ENCODE measurements around the gene NDRG4.

The NDRG4 gene

GRCh38 chr16:58510097-58510775, 10.3 kb downstream of the NDRG4 start:
- DNase-seq (ENCODE audit: low spot score), result no peak

- no peak for DNase-seq (ENCODE audit: low spot score)
Measured at GRCh38 chr16:58510776-58511628, 11.1 kb downstream of the NDRG4 start.

- DNase-seq (ENCODE audit: low spot score), result peak; percentile 76
Measured at GRCh38 chr16:58511933-58512815, 12.2 kb downstream of the NDRG4 start.

DNA sequence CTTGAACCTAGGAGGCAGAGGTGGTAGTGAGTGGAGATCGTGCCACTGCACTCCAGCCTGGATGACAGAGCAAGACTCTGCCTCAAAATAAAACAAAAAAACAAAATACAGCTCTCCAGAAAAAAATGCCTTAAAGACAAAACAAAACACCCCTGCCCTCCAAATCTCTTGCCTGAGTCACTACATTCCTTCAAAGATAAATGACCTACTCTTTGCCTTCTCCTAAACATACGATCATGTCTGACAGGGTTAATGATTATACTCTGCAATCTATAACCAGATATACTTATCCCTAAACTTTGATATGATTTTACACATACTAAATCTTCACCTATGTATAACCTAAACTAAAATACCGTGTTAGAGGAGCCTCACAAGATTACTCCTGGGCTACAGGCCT, 13.9 kb downstream of the NDRG4 start:
- DNase-seq (ENCODE audit: low spot score), result no peak

DNA sequence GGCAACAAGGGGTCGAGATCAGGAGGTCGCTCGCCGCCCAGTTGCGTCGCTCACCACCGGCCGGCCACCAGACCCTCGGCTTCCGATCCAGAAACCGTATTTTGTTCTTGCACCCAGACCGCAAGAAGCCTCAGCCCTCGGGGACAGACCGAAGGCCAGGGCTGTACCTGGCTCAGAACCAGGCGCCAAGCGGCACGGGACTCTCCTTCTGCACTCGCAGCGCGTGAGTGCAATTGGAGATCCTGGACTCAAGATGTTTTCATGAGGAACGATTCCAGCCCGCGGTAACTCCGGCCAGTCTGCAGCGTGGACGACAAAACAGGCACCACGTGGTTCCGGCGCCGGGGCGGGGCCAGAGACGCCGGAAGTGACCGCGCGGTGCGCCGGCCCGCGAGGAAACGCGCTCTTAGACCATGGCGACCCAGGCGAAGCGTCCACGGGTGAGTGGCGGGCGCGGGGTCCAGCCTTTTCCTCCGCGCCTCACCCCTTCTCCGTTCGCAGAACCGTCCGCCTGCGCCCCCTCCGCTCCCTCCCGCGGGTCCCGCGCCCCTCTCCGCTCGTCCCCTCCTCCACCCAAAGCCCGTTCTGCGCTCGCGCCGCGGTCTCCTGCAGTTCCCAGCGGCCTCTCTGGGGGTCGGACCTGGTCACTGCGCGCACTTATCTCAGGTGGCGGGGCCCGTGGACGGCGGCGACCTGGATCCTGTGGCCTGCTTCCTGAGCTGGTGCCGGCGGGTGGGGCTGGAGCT, 15.4 kb downstream of the NDRG4 start, which contains the start of gene SETD6:
SETD6 (plus strand) TSS at position 393 of the 746 bp plus-strand sequence; CDS start at position 414, 21 bp downstream.
- peak; percentile 67 for DNase-seq (ENCODE audit: low spot score)

- no peak for DNase-seq (ENCODE audit: low spot score)
Measured at GRCh38 chr16:58515871-58516767, 16.2 kb downstream of the NDRG4 start.

DNA sequence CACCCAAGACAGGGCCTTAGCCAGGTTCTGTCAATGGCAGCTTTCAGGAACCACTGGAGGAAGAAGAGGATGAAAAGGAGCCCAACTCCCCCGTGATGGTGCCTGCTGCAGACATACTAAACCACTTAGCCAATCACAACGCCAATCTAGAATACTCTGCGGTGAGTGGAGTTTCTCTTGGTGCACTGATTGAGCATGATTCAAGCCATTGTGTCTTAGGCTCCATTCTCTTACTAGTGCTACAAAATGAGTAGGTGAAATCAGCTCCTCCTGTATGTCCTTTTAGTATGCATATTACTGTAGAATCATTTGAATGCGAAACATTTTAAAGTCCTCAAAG, 16.8 kb downstream of the NDRG4 start:
- DNase-seq (ENCODE audit: low spot score), result no peak

DNA sequence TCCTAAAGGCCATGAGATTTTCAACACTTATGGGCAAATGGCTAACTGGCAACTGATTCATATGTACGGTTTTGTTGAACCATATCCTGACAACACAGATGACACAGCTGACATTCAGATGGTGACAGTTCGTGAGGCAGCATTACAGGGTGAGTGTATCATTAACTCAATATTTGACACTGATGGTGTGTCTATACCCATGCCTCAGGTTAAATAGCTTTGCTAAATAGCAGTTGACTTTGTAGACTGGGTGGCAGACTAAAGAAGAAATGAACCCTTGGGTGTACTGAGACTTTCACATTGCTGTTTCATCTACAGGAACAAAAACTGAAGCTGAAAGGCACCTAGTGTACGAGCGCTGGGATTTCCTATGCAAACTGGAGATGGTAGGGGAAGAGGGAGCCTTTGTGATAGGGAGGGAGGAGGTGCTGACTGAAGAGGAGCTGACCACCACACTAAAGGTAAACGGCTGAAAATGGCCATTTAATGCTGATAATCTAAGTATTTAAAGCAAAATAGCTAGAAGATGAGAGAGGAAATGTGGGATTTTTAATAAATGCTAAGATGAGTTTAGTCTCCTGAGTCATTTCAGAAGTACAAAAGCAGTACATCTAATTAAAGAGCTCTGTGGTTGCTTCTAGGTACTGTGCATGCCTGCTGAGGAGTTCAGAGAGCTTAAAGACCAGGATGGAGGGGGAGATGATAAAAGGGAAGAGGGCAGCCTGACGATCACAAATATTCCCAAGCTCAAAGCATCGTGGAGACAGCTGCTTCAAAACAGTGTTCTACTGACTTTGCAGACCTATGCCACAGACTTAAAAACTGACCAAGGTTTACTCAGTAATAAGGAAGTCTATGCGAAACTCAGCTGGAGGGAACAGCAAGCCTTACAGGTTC, 18.4 kb downstream of the NDRG4 start:
- no peak for DNase-seq (ENCODE audit: low spot score)

DNA sequence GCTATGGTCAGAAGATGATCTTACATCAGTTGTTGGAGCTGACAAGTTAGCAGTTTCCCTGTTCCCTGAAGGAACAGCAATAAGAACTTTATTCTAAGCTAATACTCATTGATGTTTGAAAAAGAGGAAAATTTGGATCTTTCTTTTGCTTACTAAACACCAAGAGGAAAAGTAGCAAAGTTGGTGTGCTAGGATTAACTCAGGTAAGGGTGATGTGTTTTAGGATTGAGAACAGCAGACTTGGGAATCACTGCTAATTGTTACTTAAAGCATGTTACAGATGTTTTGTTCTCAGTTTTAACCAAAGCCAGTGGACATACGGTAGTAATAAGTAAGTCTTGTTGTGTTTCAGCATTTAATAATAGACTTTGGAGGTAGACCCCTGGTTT, 19.0 kb downstream of the NDRG4 start:
- no peak for DNase-seq (ENCODE audit: low spot score)

GRCh38 chr16:58519707-58520106, 19.8 kb downstream of the NDRG4 start:
- no peak for DNase-seq (ENCODE audit: low spot score)

DNA sequence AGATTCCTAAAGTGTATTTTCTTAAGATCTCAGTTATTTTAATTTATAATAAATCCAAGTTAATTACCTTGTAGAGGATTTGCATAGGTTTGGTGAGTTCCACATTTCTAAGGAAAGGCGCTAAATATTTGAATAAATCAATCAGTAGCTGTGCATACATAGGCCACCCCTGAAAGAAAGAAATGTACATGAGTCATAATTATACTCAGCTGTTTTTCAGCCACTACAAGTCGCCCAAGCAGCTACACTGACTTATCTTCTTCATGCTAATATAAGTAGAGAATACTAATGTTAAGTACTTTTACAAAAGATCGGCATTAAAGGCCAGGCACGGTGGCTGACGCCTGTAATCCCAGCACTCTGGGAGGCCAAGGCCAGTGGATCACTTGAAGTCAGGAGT, 30.2 kb downstream of the NDRG4 start:
- DNase-seq (ENCODE audit: low spot score), result no peak

- DNase-seq (ENCODE audit: low spot score), result no peak
Measured at GRCh38 chr16:58532414-58532813, 32.5 kb downstream of the NDRG4 start.

DNA sequence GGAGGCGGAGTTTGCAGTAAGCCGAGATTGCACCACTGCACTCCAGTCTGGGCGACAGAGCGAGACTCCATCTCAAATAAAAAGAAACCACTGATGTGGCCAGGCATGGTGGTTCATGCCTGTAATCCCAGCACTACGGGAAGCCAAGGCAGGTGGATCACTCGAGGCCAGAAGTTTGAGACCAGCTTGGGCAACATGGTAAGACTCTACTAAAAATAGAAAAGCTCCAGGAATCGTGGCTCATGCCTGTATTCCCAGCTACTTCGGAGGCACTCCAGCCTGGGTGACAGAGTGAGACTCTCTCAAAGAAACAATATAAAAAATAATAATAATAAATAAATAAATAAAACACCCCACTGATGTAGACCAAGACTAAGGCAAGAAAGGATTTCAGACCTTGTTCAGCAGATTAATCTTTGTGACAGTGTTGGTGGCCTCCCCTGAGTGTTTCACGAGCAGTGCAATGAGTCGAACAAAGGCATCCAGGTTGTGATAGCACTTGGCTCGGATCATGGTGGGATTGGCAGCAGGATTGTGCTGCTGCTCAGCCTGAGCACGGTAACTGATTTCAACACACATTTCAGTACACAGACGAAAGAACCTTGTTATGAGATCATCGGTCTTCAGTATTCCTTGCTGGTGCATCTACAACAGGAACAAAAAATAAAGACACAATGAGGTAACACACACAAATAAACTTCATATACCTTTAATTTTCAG, 34.0 kb downstream of the NDRG4 start:
- DNase-seq (ENCODE audit: low spot score), result no peak

- DNase-seq (ENCODE audit: low spot score), result no peak
Measured at GRCh38 chr16:58535100-58535499, 35.2 kb downstream of the NDRG4 start.

DNA sequence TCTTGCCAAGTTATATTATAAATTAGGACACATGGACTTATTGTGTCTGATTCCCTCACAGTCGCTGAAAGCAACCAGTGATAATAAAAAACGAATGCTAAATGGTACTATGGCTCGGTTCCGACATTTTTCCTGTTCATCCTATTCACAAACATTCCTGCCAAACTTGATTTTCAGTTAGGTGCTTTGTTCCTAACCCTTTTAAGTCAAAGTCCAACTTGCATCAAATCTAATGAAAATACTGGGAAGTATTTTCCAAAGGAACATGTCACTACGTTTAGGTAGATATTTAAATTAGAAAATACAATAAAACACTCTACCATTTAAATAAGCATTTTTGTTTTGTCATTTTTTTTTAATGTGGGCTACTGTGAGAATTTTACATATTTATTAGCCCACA, 36.3 kb downstream of the NDRG4 start:
- DNase-seq (ENCODE audit: low spot score), result no peak

GRCh38 chr16:58537124-58537906, 37.4 kb downstream of the NDRG4 start:
- no peak for DNase-seq (ENCODE audit: low spot score)

GRCh38 chr16:58541711-58542110, 41.8 kb downstream of the NDRG4 start:
- DNase-seq (ENCODE audit: low spot score), result no peak

DNA sequence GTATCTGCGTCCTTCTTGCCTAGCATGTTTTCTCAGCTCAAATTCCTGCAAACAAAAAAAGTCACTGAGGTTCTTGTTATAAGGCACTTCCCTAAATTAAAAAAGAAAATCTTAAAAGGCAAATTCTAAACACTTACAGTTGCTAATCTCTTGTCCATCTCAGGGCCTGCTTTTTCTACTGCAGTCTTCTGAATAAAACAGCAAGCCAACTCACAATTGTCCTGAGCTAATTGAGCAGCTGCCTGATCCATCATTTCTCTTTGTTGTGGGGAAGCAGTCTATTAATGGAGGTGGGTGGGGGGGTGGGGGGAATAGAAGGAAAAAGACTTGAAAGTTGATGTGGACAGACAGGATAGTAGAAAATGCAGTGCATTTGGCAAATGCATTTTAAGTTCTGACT, 42.3 kb downstream of the NDRG4 start:
- no peak for DNase-seq (ENCODE audit: low spot score)

Measured in hematopoietic multipotent progenitor cell treated with erythropoietin and hydrocortisone succinate and interleukin-3 and kit ligand, for 15 days (in vitro differentiated cells).